NB4 (cell line): ENCODE measurements around the gene KAZN.

ENCODE experiments used
- DNase-seq: peaks from one replicate; pipeline ENCODE4 v3.0.0; 2010; ENCODE audit warnings: low read depth
- H3K4me3 ChIP-seq: one replicate; pipeline ENCODE4 v1.5.1; 2011; ENCODE audit warnings: mild to moderate bottlenecking, low read depth, low read length, moderate library complexity
- CTCF ChIP-seq: IDR thresholded peaks from one replicate; pipeline ENCODE4 v1.5.1; 2012; ENCODE audit warnings: low read depth, low read length
- MAX ChIP-seq: IDR thresholded peaks from 2 replicates; pipeline ENCODE4 v1.6.1; 2011; ENCODE audit warnings: low read depth, low read length
- MYC ChIP-seq: IDR thresholded peaks from 2 replicates; pipeline ENCODE4 v1.6.1; 2011; ENCODE audit warnings: low read depth, low read length
- POLR2A ChIP-seq: IDR thresholded peaks from 2 replicates; pipeline ENCODE4 v1.6.1; 2011; ENCODE audit warnings: mild to moderate bottlenecking; ENCODE audit not compliant: insufficient read length; ENCODE audit errors: extremely low read depth

KAZN gene

GRCh38 chr1:14620941-14621340 is 22.5 kb downstream of the KAZN start:
- no peak for TF ChIP-seq MAX
- TF ChIP-seq MYC: no peak
- no peak for TF ChIP-seq CTCF
- no peak for TF ChIP-seq POLR2A
- no peak overlapping the region for H3K4me3 ChIP-seq
- no peak for DNase-seq

- H3K4me3 ChIP-seq: no peak overlapping the region
- no peak for TF ChIP-seq CTCF
- TF ChIP-seq POLR2A: no peak
- no peak for TF ChIP-seq MAX
- TF ChIP-seq MYC: no peak
- no peak for DNase-seq
These were observed 24.6 kb downstream of the KAZN start for GRCh38 chr1:14623090-14623489.

GRCh38 chr1:14624941-14625340 is 26.5 kb downstream of the KAZN start:
- no peak overlapping the region for H3K4me3 ChIP-seq
- TF ChIP-seq CTCF (no peak), POLR2A (no peak)
- no peak for DNase-seq

GRCh38 chr1:14625572-14625971 is 27.1 kb downstream of the KAZN start:
- no peak overlapping the region for H3K4me3 ChIP-seq
- DNase-seq: no peak
- TF ChIP-seq MYC: no peak
- TF ChIP-seq POLR2A: no peak
- no peak for TF ChIP-seq CTCF
- no peak for TF ChIP-seq MAX

GRCh38 chr1:14625996-14626395 is 27.5 kb downstream of the KAZN start:
- TF ChIP-seq POLR2A (no peak), MYC (no peak), MAX (no peak), CTCF (no peak)
- DNase-seq: no peak
- H3K4me3 ChIP-seq: no peak overlapping the region

GRCh38 chr1:14626869-14627607 is 28.6 kb downstream of the KAZN start:
- TF ChIP-seq CTCF: no peak
- TF ChIP-seq MAX: no peak
- TF ChIP-seq MYC: no peak
- no peak for TF ChIP-seq POLR2A
- H3K4me3 ChIP-seq: no peak overlapping the region
- no peak for DNase-seq
